ENCODE measurements around the gene ABCC4. TPM values are rescaled to one million over a fixed set of nuclear protein-coding genes. Genes with fewer than 3 reads are reported as not detected.

Gene ABCC4
- polyA plus RNA-seq, 4 donors, result 9.4 to 22.8 (median 21.4) TPM

GRCh38 chr13:95025116-95025515 is 276.1 kb downstream of the ABCC4 start:
- DNase-seq (ENCODE audit: low read depth in 4 of 4, low spot score in 3 of 4), result no peak

GRCh38 chr13:95023405-95023804 is 277.8 kb downstream of the ABCC4 start:
- no peak for DNase-seq (ENCODE audit: low read depth in 4 of 4, low spot score in 3 of 4)

GRCh38 chr13:95020298-95020987 is 280.8 kb downstream of the ABCC4 start:
- no peak for DNase-seq (ENCODE audit: low read depth in 4 of 4, low spot score in 3 of 4)

GRCh38 chr13:95019886-95020285 is 281.4 kb downstream of the ABCC4 start:
- DNase-seq (ENCODE audit: low read depth in 4 of 4, low spot score in 3 of 4), result no peak

- no peak for DNase-seq (ENCODE audit: low read depth in 4 of 4, low spot score in 3 of 4)
Measured at GRCh38 chr13:95007322-95007721, 293.9 kb downstream of the ABCC4 start.

- no peak for DNase-seq (ENCODE audit: low read depth in 4 of 4, low spot score in 3 of 4)
Measured at GRCh38 chr13:95005300-95005699, 296.0 kb downstream of the ABCC4 start.

- DNase-seq (ENCODE audit: low read depth in 4 of 4, low spot score in 3 of 4), result peak in 1 of 4 donors; percentile 3
Measured at GRCh38 chr13:95003019-95003813, 298.0 kb downstream of the ABCC4 start.

GRCh38 chr13:95002126-95002525 is 299.1 kb downstream of the ABCC4 start:
- DNase-seq (ENCODE audit: low read depth in 4 of 4, low spot score in 3 of 4), result no peak

GRCh38 chr13:94999871-95000270 is 301.4 kb downstream of the ABCC4 start:
- DNase-seq (ENCODE audit: low read depth in 4 of 4, low spot score in 3 of 4), result no peak

GRCh38 chr13:94997126-94997525 is 304.1 kb downstream of the ABCC4 start:
- no peak for DNase-seq (ENCODE audit: low read depth in 4 of 4, low spot score in 3 of 4)

- no peak for DNase-seq (ENCODE audit: low read depth in 4 of 4, low spot score in 3 of 4)
Measured at GRCh38 chr13:94996445-94996844, 304.8 kb downstream of the ABCC4 start.

GRCh38 chr13:94994506-94994905 is 306.7 kb downstream of the ABCC4 start:
- DNase-seq (ENCODE audit: low read depth in 4 of 4, low spot score in 3 of 4), result no peak

GRCh38 chr13:94993616-94994015 is 307.6 kb downstream of the ABCC4 start:
- no peak for DNase-seq (ENCODE audit: low read depth in 4 of 4, low spot score in 3 of 4)

- no peak for DNase-seq (ENCODE audit: low read depth in 4 of 4, low spot score in 3 of 4)
Measured at GRCh38 chr13:94992036-94992960, 309.0 kb downstream of the ABCC4 start.

- no peak for DNase-seq (ENCODE audit: low read depth in 4 of 4, low spot score in 3 of 4)
Measured at GRCh38 chr13:94988654-94989053, 312.6 kb downstream of the ABCC4 start.

GRCh38 chr13:94987869-94988268 is 313.4 kb downstream of the ABCC4 start:
- DNase-seq (ENCODE audit: low read depth in 4 of 4, low spot score in 3 of 4), result no peak

GRCh38 chr13:94987081-94987480 is 314.2 kb downstream of the ABCC4 start:
- no peak for DNase-seq (ENCODE audit: low read depth in 4 of 4, low spot score in 3 of 4)

- DNase-seq (ENCODE audit: low read depth in 4 of 4, low spot score in 3 of 4), result no peak
Measured at GRCh38 chr13:94984958-94985357, 316.3 kb downstream of the ABCC4 start.

GRCh38 chr13:94978516-94978915 is 322.7 kb downstream of the ABCC4 start:
- no peak for DNase-seq (ENCODE audit: low read depth in 4 of 4, low spot score in 3 of 4)

GRCh38 chr13:94974015-94974951 is 327.0 kb downstream of the ABCC4 start:
- no peak for DNase-seq (ENCODE audit: low read depth in 4 of 4, low spot score in 3 of 4)
